Skeletal muscle cell (primary cell): ENCODE results near the gene GREB1L.
"Not testable (repeated sequence)": the region's sequence is repeated elsewhere in the genome, so short reads cannot be mapped to it uniquely, and the experiment has no call there.

Experiments
- DNase-seq: peaks from one replicate; pipeline ENCODE4 v3.0.0-alpha.2; 2010; ENCODE audit warnings: low read depth
- H3K4me3 ChIP-seq: 2 replicates; pipeline ENCODE4 v1.5.1; 2011; ENCODE audit warnings: low read depth, mild to moderate bottlenecking, control low read depth, low read length, moderate library complexity

GREB1L gene

DNA sequence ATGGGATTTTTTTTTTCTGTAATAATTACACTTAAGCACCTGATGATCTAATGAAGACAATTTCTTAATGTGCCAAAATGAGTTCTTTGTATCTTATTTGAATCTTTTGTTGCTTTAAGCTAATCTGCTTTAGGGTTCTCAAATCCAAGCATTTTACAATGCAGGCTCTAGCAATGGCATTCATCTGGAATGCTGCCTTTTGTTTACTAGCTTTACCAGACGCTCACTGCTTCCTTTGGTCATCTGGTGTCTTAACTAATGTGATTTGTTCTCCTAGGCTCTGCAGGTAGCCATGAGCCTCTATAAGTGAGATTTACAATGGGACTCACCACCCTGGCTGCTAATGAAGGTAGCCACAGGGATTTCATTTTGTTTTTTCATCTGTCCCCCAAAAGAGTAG, 100.3 kb downstream of the GREB1L start:
- no peak for DNase-seq

DNA sequence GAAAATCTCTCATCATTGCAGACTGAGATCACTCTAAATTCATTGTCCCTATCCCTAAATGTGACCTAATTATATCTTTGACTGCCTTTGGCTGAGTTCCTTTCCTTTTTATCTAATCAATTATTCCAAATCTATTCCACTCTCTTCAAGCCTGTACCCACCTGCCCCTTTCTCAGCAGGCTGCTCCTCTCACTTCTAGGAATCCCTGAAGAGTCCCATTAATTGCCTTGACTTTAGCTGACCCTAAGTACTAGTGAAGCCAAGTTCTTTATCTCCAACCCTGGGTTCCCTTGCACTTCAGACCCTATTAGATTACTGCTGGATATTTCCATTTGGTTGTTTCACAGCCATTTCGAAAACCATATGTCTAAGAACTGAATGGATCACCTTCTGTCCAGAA, 102.8 kb downstream of the GREB1L start:
- no peak overlapping the region for H3K4me3 ChIP-seq
- no peak for DNase-seq

More for the DNA sequence above, 100.3 kb downstream of the GREB1L start:
- no peak overlapping the region for H3K4me3 ChIP-seq

DNA sequence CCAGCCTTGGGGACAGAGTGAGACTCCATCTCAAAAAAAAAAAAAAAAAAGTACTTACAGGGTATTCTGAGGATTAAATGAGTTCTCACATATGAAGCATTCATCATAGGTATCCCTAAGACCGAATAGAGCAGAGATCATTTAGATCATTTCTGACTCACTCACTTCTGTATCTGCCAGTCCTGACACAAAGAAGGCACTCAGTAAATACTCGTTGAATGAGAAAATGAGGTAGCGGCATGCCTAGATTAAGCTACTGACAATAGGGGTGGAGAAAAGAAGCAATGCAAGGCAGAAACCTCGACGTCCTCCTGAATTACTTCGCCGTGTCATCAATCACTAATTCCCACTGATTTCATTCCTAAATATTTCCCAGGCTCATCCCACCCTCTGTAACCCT, 103.8 kb downstream of the GREB1L start:
- DNase-seq, result no peak
- H3K4me3 ChIP-seq, result no peak overlapping the region

DNA sequence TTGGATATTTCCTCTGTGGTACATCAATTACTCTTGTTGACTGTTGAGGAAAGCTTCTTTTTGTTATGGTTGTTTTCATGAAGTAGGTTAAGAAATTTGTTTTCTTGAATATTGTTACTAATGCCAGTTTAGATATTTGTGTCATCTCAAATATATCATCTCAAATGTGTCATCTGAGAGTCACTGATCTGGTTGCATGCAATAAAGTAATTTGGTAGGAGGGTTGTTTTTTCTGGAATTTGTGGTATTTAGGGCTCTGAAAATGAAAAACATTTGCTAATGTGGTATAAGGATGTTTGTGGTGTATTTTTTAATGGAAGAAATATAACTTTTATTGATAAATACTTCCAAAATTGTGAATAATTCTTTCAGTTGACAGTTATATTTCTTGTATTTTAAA, 117.7 kb downstream of the GREB1L start:
- no peak overlapping the region for H3K4me3 ChIP-seq
- no peak for DNase-seq

DNA sequence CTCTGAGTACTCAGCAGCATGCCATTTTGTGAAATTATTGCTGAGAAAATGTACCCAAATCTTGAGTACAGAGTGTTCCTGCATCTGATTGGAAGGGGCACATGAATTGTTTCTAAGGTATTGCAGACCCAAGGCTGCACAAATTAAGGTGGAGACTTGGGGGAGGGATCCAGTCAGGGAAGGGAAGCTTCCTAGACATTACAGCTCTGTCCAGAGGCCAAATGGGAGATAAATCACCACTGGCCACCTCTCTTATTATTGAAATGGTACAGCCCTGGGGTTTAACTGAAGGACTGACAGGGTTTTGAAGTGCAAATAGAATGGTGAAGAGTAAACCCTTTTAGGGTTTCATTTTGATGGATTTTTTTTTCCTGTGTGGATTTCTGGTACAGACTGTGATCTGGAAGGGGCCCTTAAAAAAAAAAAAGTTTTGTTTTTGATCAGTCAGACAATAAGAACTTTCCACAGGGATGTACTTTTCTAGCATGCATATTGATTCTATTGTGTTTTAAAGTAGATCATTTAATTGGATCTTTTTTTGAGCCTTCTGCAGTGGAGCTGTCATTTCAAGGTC, 119.4 kb downstream of the GREB1L start:
- no peak overlapping the region for H3K4me3 ChIP-seq
- DNase-seq, result no peak

DNA sequence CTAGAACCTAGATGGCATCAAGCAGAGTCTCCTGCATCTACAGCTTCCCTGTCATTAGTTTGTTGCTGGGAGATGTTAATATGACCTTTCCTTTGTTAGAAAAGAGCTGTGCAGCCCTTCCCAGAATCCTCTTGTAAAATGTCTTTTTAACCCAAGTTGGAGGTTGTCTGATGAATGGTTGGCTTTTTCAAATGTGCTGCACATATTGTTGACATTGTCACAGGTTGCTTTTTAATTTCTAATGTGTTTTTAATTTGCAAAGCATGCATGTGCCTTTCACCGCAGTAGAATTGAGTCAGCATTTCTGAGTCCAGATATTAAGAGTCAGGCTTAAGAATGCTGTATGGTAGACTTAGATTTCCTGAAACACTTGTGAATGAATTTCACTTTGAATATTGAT, 120.8 kb downstream of the GREB1L start:
- DNase-seq, result no peak
- H3K4me3 ChIP-seq, result no peak overlapping the region

DNA sequence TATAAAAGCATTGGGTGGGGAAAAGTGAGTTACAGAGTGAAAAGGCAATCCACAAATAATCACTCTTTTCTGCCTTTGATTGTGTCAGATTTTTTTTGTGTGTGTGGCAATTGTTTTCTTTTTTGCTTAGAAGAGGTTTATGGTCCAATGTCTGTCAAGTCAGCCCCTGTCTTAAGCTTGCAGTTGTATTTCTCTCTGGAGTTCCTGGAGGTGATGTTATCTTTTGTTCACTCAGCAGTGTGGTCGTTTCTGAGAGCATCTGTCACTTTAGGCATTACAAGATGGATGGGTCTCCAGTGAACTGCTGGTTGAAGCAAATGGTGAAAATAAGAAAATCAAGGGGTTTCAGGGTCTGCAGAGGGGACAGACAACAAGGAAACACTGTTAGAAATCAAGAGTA, 121.3 kb downstream of the GREB1L start:
- H3K4me3 ChIP-seq, result no peak overlapping the region
- DNase-seq, result no peak

DNA sequence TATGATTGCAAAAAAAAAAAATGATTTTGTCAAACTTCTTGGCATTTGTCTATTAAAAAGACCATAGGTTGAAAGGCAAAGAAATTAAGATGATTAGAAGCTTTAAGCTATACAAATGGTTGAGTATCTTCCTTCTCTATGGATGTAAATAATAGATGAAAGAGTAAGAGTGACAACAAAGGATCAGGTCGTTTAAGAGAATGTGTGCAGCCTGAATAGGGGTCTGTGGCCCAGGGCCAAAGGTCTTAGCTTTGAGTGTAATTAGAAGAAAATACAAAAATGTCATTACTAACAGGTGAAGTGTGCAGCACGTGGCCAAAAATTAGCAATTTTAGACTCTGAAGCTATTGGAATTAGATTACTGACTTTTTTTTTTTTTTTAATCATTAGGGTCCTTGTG, 122.4 kb downstream of the GREB1L start:
- no peak overlapping the region for H3K4me3 ChIP-seq
- no peak for DNase-seq

DNA sequence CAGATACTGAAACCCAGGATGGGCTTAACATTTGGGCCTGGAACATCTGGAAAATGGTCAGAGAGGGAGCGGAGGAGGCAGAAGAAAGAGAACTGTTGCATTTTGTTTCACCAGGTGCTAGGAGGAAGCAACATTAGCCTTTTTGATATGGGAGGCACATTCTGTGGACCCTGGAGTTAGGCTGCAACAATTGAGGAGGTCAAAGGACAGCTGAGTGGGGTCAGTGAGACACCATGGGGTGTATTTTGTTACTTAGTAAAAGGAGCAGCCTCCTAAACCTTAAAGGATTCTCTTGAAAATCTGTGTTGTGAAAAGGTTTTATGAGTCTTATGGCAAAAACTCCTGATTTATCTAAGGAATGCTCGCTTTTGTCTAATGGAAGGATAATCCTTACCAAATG, 124.9 kb downstream of the GREB1L start:
- no peak overlapping the region for H3K4me3 ChIP-seq
- no peak for DNase-seq

DNA sequence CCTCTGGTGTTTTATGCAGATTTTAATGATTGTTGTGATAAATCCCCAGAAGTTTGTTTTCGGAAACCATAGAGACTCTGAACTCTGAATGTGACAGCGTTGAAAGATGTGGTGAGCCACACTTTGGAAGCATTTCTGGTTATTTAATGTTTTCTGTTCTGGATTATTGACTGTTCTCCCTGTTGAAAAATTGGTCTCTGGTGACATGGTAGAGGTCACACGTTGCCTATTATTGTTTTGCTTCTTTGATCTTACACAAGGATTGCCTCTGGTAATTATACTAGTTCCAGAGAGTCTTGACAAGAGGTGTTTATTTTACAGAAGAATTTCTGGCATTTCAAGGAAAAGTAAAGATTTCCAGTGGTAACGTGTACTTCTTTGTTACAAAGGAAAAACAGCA, 127.1 kb downstream of the GREB1L start:
- DNase-seq, result no peak

DNA sequence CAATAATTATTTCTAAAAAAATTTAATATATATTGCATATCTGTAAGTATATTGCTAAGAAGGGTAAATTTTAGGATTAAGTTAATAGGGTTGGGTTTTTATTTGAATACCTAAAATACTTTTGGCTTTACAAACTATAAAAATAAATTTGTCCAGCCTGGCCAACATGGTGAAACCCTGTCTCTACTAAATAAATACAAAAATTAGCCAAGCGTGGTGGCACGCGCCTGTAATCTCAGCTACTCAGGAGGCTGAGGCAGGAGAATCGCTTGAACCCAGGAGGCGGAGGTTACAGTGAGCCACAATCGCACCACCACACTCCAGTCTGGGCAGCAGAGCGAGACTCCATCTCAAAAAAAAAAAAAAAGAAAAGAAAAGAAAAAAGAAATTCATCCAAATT, 127.6 kb downstream of the GREB1L start:
- H3K4me3 ChIP-seq, DNase-seq: not testable (repeated sequence)

More for the DNA sequence above, 127.1 kb downstream of the GREB1L start:
- H3K4me3 ChIP-seq, result no peak overlapping the region

DNA sequence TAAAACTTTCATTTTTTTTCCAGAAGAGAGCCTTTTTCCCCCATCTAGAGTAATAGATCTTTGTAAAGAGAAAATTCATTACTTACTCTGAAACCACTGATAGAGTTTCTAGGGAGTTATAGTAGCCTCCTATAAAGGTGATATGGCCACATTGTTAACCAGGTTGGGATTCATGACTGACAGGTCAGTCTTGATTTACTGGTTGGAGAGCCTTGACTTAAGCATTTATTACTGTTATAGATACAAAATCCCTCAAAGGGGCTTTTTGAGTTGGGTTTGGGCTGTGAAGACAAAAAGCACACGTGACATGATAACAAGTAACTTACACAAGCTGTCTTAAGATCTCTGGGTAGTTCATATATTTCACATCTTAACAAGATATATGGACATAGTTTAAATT, 141.0 kb downstream of the GREB1L start:
- DNase-seq, result no peak
- H3K4me3 ChIP-seq, result no peak overlapping the region

DNA sequence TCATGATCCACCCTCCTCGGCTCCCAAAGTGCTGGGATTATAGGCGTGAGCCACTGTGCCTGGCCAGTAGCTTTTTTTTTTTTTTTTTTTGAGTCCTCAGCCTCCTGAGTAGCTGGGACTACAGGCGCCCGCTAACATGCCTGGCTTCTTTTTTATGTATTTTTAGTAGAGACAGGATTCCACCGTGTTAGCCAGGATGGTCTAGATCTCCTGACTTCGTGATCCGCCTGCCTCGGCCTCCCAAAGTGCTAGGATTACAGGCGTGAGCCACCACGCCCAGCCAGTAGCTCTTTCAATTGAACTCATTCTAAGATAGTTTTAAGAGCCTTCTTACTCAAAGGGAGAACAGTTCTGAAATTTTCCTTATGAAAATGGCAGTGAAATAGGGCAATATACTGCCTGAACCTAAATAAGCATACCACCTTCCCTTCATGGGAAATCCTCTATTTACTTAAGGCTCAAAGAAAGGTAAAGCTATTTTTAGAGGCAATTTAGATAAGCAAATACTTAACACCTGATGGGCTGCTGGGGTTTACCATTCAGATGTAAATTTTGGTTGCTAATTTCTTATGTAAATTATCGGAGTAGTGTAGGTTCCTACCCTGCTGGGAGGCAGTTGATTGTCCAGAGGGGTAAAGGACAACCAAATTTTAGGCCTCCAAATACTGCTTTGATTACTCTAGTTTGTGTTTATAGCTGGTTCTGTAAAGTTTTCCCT, 144.7 kb downstream of the GREB1L start:
- DNase-seq, result no peak
- H3K4me3 ChIP-seq, result no peak overlapping the region

DNA sequence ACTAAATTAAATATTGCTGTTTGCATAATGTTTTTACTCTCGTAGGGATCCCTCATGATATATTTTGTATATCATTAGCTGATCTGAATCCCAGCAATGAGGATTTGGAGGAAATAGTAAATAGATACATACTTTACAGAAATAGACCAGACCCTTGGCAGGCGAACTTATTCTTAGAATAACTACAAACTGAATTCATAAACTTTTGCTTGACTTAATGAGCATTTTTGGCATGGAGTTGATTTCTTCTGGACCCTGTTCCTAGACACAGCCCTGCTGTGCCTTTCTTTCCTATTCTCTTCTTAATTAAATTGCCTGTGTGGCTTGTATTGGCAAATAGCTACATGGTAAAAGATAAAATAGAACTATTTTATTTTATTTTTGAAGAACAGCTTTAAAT, 145.9 kb downstream of the GREB1L start:
- H3K4me3 ChIP-seq, result no peak overlapping the region
- no peak for DNase-seq

DNA sequence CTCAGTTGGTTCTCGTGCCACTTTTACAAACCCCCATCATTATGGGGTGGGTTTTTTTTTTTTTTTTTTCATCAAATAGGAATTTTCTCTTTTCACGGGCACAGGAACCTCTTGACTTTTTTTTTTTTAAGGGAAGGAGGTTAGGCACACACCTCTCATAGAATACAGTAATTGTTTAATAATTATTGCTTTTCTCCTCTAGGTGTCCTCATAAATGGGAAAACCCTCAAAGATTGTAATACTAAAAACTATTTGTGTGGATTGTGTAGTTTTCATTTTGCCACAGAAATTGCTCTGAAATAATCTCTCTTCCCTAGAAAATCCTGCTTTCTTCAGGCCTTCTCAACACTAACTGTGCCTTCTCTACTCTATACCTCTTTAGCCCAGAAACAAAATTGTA, 147.3 kb downstream of the GREB1L start:
- DNase-seq, result no peak
- no peak overlapping the region for H3K4me3 ChIP-seq

DNA sequence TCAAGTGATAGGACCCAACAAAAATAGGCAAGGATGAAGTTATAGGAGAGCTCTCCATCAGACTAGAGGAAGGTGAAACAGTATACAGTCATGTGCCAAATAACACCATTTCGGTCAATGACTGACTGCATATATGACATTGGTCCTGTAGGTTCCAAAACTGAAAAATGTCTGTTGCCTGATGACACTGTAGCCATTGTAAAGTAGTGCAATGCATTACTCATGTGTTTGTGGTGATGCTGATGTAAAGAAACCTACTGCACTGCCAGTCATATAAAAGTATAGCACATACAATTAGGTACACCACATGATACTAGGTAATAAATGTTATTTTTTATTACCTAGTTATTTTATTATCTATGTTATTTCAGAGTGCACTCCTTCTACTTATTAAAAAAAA, 147.9 kb downstream of the GREB1L start:
- H3K4me3 ChIP-seq, result no peak overlapping the region
- no peak for DNase-seq

DNA sequence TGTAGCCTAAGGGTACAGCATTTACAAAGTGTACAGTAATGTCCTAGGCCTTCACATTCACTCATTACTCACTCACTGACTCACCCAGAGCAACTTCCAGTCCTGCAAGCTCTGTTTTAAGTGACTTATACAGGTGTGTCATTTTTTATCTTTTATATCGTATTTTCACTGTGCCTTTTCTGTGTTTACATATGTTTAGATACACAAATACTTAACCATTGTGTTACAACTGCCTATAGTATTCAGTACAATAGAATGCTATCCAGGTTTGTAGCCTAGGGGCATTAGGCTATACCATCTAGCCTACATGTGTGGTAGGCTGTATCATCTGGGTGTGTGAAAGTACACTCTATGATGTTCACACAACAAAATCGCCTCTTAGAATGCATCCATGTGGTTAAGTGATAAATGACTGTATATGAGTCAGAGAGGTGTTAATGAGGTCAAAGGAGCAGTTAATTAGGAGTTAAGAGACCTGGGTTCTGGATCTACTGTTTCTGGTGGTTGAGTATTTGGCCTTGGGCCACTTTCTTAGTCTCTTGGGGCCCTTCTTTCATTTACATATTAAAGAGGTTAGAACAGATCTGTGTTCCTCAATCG, 149.1 kb downstream of the GREB1L start:
- no peak for DNase-seq
- H3K4me3 ChIP-seq, result no peak overlapping the region

DNA sequence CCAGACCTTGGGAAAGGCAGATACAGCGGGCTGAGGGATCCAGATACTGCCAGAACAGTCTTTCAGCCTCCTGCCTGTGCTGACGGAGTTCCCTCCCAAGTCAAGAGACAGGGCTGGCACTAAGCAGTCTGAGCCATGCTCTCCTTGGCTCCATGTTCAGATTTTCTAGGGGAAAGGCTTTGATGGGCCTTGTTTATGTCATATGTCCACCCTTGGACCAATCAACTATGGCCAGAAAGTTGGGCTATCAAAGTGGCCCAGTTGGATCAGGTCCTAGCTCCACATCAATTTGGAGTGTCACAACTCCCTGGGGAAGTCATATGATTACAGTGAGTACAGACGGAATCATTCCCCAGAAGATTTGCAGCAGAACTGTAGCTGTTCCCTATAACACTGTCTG, 152.0 kb downstream of the GREB1L start:
- no peak overlapping the region for H3K4me3 ChIP-seq
- no peak for DNase-seq

DNA sequence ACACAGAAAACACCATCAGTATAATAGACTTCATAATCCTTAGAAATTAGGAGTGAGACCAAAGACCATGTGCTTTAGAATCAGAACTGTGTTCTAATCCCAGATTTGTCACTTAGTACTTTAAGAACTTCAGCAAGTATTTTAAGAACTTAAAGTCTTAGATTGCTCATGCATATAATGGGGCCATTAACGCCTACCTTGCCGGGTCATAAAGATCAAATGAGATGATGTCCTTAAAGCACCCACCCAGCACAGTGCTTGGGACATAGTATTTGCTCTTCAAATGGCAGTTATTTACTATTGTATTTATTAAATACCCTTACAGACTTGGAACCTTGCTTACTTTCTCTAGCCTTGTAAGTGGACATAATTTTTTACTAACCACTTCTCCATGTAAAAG, 156.1 kb downstream of the GREB1L start:
- no peak overlapping the region for H3K4me3 ChIP-seq
- DNase-seq, result no peak

DNA sequence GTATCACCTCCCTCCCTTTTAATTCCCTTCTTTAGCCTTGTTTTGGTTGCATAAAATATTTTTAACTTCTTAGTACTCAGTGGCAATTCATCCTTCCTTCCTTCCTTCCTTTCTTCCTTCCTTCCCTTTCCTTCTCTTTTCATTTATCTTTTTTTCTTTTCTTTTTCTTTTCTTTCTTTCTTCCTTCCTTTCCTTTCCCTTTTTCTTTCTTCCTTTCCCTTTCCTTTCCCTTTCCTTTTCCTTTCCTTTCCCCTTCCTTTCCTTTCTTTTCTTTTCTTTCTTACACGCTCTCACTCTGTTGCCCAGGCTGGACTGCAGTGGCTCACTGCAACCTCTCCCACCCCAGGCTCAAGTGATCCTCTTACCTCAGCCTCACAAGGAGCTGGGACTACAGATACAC, 160.2 kb downstream of the GREB1L start:
- no peak overlapping the region for H3K4me3 ChIP-seq
- no peak for DNase-seq

DNA sequence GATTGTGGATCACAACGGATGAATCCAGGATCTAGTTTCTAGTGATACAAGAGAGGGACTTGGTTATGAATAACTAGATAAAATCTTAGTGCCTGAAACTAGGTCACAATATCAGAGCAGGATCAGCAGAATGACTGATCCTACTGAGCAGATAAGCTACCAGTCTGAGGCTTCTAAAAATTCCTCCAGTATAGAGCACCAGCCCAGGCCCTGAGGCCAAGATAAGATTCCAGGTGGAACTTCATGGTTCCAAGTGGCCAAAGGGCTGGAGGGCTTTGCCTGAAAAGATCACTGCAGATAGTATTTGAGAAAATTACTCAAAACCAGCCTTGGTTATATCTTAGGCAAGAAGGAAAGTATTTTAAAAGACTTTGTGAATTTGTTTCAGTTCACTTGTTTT, 162.4 kb downstream of the GREB1L start:
- H3K4me3 ChIP-seq, result no peak overlapping the region
- no peak for DNase-seq
